Retinal pigment epithelial cell (primary cell): ENCODE results near the gene TSPAN18.

ENCODE experiments used
- DNase-seq: peaks from one replicate; pipeline ENCODE4 v3.0.0-alpha.2; 2010; ENCODE audit warnings: low read depth
- H3K4me3 ChIP-seq: 2 replicates; pipeline ENCODE4 v1.5.1; 2011; ENCODE audit warnings: mild to moderate bottlenecking, low read length, control low read depth, moderate library complexity
- CTCF ChIP-seq: conservative IDR thresholded peaks from 2 replicates; pipeline ENCODE4 v1.5.1; 2011; ENCODE audit warnings: low read depth, low read length, control low read depth, inconsistent platforms

Gene TSPAN18

GRCh38 chr11:44699497-44700408, 27.0 kb upstream of the TSPAN18 start:
- no peak for TF ChIP-seq CTCF
- no peak for DNase-seq
- H3K4me3 ChIP-seq: no peak overlapping the region

- DNase-seq: no peak
- no peak for TF ChIP-seq CTCF
- no peak overlapping the region for H3K4me3 ChIP-seq
Measured at GRCh38 chr11:44701276-44701675, 25.5 kb upstream of the TSPAN18 start.

- no peak for TF ChIP-seq CTCF
- no peak for DNase-seq
- no peak overlapping the region for H3K4me3 ChIP-seq
Measured at GRCh38 chr11:44702889-44703288, 23.9 kb upstream of the TSPAN18 start.

- DNase-seq: no peak
- no peak overlapping the region for H3K4me3 ChIP-seq
- TF ChIP-seq CTCF: no peak
Measured at GRCh38 chr11:44707094-44707493, 19.7 kb upstream of the TSPAN18 start.

- H3K4me3 ChIP-seq: no peak overlapping the region
- TF ChIP-seq CTCF: no peak
- no peak for DNase-seq
Measured at GRCh38 chr11:44708009-44708408, 18.8 kb upstream of the TSPAN18 start.

GRCh38 chr11:44708523-44709280, 18.1 kb upstream of the TSPAN18 start:
- no peak overlapping the region for H3K4me3 ChIP-seq
- DNase-seq: no peak
- no peak for TF ChIP-seq CTCF

- H3K4me3 ChIP-seq: no peak overlapping the region
- TF ChIP-seq CTCF: no peak
- DNase-seq: no peak
Measured at GRCh38 chr11:44709281-44709562, 17.5 kb upstream of the TSPAN18 start.
